Lung (tissue), 12 donors: Measurements from ENCODE around the gene RIN1. TPM values are rescaled to one million over a fixed set of nuclear protein-coding genes. Genes with fewer than 3 reads are reported as not detected.
A peak's percentile ranks its signal among the peaks of the same experiment; 100 is the strongest.

Experiments used
- ATAC-seq: fragments of 200-7000 bp; cut with Tn5 transposase; one replicate; pipeline ENCODE4 v1.9.1; 2020; ENCODE audit warnings: moderate number of reproducible peaks; ENCODE audit not compliant: insufficient read depth, low FRiP score
- DNase-seq, 3 donors: peaks; one replicate each; pipeline ENCODE4 v3.0.0-alpha.2; 2013 to 2017
- H3K27ac ChIP-seq, 2 donors: one replicate each; pipeline ENCODE4 v1.5.1; 2013; ENCODE audit warnings: mild to moderate bottlenecking in 2 of 2, moderate library complexity in 2 of 2, control low read depth in 1 of 2, inconsistent platforms in 1 of 2, low read depth in 1 of 2, low read length in 1 of 2
- H3K27me3 ChIP-seq, 3 donors: one replicate each; pipeline ENCODE4 v1.5.1; 2013; ENCODE audit warnings: low read length in 2 of 3; ENCODE audit not compliant: control insufficient read depth in 3 of 3, insufficient read depth in 3 of 3
- H3K36me3 ChIP-seq, 4 donors: one replicate each; pipeline ENCODE4 v1.5.1; 2013; ENCODE audit warnings: low read length in 4 of 4, mild to moderate bottlenecking in 1 of 4, moderate library complexity in 1 of 4; ENCODE audit not compliant: control insufficient read depth in 4 of 4, insufficient read depth in 4 of 4
- H3K4me1 ChIP-seq, 5 donors: one replicate each; pipeline ENCODE4 v1.5.1; 2013; ENCODE audit warnings: low read length in 5 of 5, mild to moderate bottlenecking in 2 of 5, moderate library complexity in 1 of 5; ENCODE audit not compliant: control insufficient read depth in 5 of 5, insufficient read depth in 5 of 5
- H3K4me3 ChIP-seq: one replicate; pipeline ENCODE4 v1.5.1; 2013; ENCODE audit warnings: mild to moderate bottlenecking, control low read depth, moderate library complexity
- H3K9ac ChIP-seq, 2 donors: one replicate each; pipeline ENCODE4 v1.5.1; 2013; ENCODE audit warnings: low read length in 2 of 2, control low read depth in 1 of 2; ENCODE audit not compliant: insufficient read depth in 1 of 2
- H3K9me3 ChIP-seq, 4 donors: one replicate each; pipeline ENCODE4 v1.5.1; 2013; ENCODE audit warnings: low read length in 3 of 4, mild to moderate bottlenecking in 1 of 4, moderate library complexity in 1 of 4; ENCODE audit not compliant: control insufficient read depth in 4 of 4, insufficient read depth in 3 of 4
- WGBS, 2 donors: extraction: QIAGEN DNeasy Blood & Tissue Kit; methylation state at CpG; one replicate each; pipeline ENCODE4 v1.1.7; 2013; 5-methylcytosine and 5-hydroxymethylcytosine counted together
- polyA plus RNA-seq, 2 donors: library from polyadenylated mRNA; stranded (reverse); fragments of 200-250 nt; gene quantifications; one replicate each; pipeline ENCODE4 v1.2.1, GENCODE V29; 2013
- total RNA-seq, 2 donors: library from RNA; depleted of rRNA in 1 of 2; stranded (reverse); fragments of >200 nt in 1 of 2; gene quantifications; one replicate each; pipeline ENCODE4 v1.2.1, GENCODE V29; 2014 to 2021
- TF ChIP-seq, protein P1 (sequence below): IDR thresholded peaks from 2 replicates; pipeline ENCODE4 v1.5.1; 2012; ENCODE audit warnings: mild to moderate bottlenecking; ENCODE audit errors: control extremely low read depth, extremely low read depth
- donor health status: control.
- donor health status: control.
- donor health status: Bipolar disorder and iron deficiency.
- donor health status: healthy.
- donor health status: DM: yes; HTN: yes; CAD: no.

Gene RIN1
- total and polyA plus RNA-seq, 4 donors = 1.9 to 15.1 (median 9.6) TPM

- Histone ChIP-seq H3K9me3 (peaks cover 0 to 2% (median 0%) of the 10 kb centered on the region in 4 donors), H3K27me3 (no peaks in the 10 kb centered on the region), H3K4me3 (peak within 1 kb of the TSS; percentile 78), H3K27ac (peak within 1 kb of the TSS; percentile 91 to 92), H3K4me1 (peaks cover 8 to 36% (median 19%) of the 10 kb centered on the region in 5 donors), H3K36me3 (no peaks in the 10 kb centered on the region), H3K9ac (peak within 1 kb of the TSS; percentile 55 to 89)
- 0 to 1% methylated on average over 56 to 100 of the region's 101 CpGs for WGBS, 2 donors
- peak; percentile 71 for ATAC-seq
- TF ChIP-seq, protein P1, sequence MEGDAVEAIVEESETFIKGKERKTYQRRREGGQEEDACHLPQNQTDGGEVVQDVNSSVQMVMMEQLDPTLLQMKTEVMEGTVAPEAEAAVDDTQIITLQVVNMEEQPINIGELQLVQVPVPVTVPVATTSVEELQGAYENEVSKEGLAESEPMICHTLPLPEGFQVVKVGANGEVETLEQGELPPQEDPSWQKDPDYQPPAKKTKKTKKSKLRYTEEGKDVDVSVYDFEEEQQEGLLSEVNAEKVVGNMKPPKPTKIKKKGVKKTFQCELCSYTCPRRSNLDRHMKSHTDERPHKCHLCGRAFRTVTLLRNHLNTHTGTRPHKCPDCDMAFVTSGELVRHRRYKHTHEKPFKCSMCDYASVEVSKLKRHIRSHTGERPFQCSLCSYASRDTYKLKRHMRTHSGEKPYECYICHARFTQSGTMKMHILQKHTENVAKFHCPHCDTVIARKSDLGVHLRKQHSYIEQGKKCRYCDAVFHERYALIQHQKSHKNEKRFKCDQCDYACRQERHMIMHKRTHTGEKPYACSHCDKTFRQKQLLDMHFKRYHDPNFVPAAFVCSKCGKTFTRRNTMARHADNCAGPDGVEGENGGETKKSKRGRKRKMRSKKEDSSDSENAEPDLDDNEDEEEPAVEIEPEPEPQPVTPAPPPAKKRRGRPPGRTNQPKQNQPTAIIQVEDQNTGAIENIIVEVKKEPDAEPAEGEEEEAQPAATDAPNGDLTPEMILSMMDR = no peak
- DNase-seq = peak; percentile 91 to 98 (median 94)
These were observed 11.4 kb upstream of the RIN1 start, which contains the start of gene B4GAT1 for GRCh38 chr11:66347425-66348276. TSS of gene B4GAT1 (minus strand) at chr11:66347629. CDS start at chr11:66347545, 84 bp downstream.

DNA sequence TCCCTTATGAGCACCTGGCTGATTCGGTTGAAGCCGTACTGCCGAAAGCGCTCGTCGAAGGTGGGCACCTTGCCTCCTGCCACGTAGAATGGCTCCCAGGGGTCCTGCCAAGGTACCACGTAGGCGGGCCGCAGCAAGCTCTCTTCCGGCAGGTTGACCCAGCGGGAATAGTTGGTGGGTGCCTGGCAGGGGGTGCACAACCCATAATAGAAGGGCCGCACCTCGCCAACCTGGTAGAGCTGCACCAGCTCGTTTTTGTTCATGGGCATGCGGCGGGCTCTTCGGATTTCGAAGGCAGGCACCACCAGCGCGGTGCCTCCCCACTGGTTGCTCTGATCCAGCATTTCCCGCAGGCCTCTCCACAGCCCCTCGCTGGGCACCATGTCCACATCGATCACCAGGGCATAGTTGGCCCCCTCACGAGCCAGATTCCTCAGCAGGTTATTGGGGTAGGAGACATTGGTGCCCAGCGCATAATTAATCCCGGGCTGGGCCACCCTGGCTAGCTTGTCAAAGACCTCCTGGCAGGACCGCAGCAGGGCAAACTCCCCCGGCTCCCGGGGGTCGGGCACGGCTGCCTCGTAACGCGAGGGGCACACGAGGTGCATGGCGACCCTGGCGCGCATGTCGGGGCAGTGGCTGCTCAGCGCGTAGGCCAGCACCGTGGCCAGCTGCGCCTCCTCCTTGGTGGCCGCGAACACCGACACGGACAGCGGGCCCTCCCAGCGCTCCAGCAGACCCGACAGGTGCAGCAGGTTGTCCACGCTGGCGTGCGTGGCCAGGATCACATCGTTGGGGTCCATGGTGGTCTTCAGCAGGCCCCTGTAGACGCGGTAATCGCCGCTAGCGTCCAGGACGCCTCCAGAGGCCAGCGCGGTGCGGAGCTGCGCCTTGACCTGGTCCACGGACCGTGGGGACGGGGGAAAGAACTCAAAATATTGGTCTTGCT lies 10.5 kb upstream of the RIN1 start:
- Histone ChIP-seq H3K27me3 (no peaks in the 10 kb centered on the region), H3K9ac (peak overlapping the region in 1 of 2 donors; percentile 89), H3K27ac (peak overlapping the region; percentile 39 to 91), H3K4me1 (peaks cover 8 to 36% (median 19%) of the 10 kb centered on the region in 5 donors), H3K9me3 (peaks cover 0 to 2% (median 0%) of the 10 kb centered on the region in 4 donors), H3K36me3 (peaks cover 0 to 3% (median 2%) of the 10 kb centered on the region in 4 donors), H3K4me3 (peak overlapping the region; percentile 78)
- DNase-seq (no peak), ATAC-seq (no peak)
- WGBS, 2 donors = 29 to 33% methylated on average over 62 to 68 of the region's 68 CpGs
- TF ChIP-seq, protein P1 = no peak

DNA sequence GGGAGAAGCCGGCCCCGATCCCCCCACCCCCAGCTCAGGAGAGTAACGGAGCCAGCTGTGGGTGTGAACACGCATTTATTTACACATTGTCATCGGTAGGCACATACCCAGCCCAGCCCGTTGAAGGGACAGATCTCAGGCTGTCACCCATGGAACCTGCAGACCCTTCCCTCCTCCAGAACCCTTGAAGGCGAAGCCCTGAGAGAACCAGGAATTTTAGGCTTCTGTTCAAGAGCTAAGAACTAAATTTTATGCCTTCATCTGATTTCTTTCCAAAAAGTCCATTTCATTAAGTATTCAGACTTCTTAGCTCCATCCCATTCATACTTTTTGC lies 9.0 kb upstream of the RIN1 start:
- no peaks in the 10 kb centered on the region for H3K27me3 ChIP-seq
- peaks cover 8 to 36% (median 19%) of the 10 kb centered on the region in 5 donors for H3K4me1 ChIP-seq
- peak overlapping the region; percentile 43 for H3K4me3 ChIP-seq
- peak overlapping the region; percentile 41 to 69 for H3K9ac ChIP-seq
- H3K27ac ChIP-seq = peak overlapping the region; percentile 89 to 90
- peaks cover 0 to 18% (median 8%) of the 10 kb centered on the region in 4 donors for H3K36me3 ChIP-seq
- DNase-seq (no peak), ATAC-seq (no peak)
- TF ChIP-seq, protein P1 = no peak
- WGBS, 2 donors = 6 to 15% methylated on average over 7 of the region's 7 CpGs
- peaks cover 0 to 2% (median 0%) of the 10 kb centered on the region in 4 donors for H3K9me3 ChIP-seq
